H1 (cell line): Measurements from ENCODE around the gene KRT84. TPM values are rescaled to one million over a fixed set of nuclear protein-coding genes. Genes with fewer than 3 reads are reported as not detected.

ENCODE experiments used
- ASH2L ChIP-seq: fragments of 200-600, 300-600 bp; sonication (generic); IDR thresholded peaks from one replicate; pipeline ENCODE4 v1.7.1; 2017; ENCODE audit warnings: low read length
- CBX8 ChIP-seq: fragments of 300-800, 300-1000 bp; sonication (generic); IDR thresholded peaks from 2 replicates; pipeline ENCODE4 v1.7.1; 2016; ENCODE audit warnings: low read depth, low read length, borderline replicate concordance
- EGR1 ChIP-seq: IDR thresholded peaks from 2 replicates; pipeline ENCODE4 v1.6.1; 2011; ENCODE audit warnings: low read depth, low read length, borderline replicate concordance
- polyA plus RNA-seq, 7 experiments: library from polyadenylated mRNA; depleted of rRNA in 3 of 7; stranded (reverse) in 5 of 7; unstranded in 2 of 7; fragments of >200 nt in 5 of 7; fragments of 200-250 nt in 2 of 7; gene quantifications; 1 replicate in 5 of 7; 2 replicates in 1 of 7; 4 replicates in 1 of 7; pipeline versions ENCODE4 v1.2.1 to v1.2.3, GENCODE V29; 2011 to 2013; ENCODE audit warnings: missing spikeins in 2 of 7, mixed read lengths in 2 of 7
- total RNA-seq: library from RNA; stranded (reverse); fragmentation: NEBNext Ultra II Directional; extraction: Animal tissue kit (Norgen Biotek cat#: 25700); gene quantifications from 2 replicates; pipeline ENCODE4 v1.2.1, GENCODE V29; 2021

KRT84 gene
- total and polyA plus RNA-seq, 2 of the 8 experiments (the other 6 are each of a cell fraction or from before 2014, with no cell fraction given), result not detected

GRCh38 chr12:52433501-52434080 lies 48.1 kb upstream of the KRT84 start (continued):
- TF ChIP-seq EGR1, result no peak
- TF ChIP-seq ASH2L, result no peak
- TF ChIP-seq CBX8, result no peak
